Gastroesophageal sphincter (tissue), 3 donors: ENCODE measurements around the gene SLC50A1.

Source experiments
- CTCF ChIP-seq, 4 experiments: fragments of 200-600 bp in 2 of 4; fragments of 450-650 bp in 2 of 4; sonication (generic) in 1 of 4; IDR thresholded peaks; one replicate each; pipeline ENCODE4 v1.5.1; 2017 to 2019; ENCODE audit warnings: antibody characterized with exemption in 4 of 4, mild to moderate bottlenecking in 2 of 4, moderate library complexity in 2 of 4
- POLR2A ChIP-seq, 2 donors: fragments of 450-650 bp; IDR thresholded peaks; one replicate each; pipeline ENCODE4 v1.6.1; 2017; ENCODE audit warnings: antibody characterized with exemption in 2 of 2, mild to moderate bottlenecking in 2 of 2, moderate library complexity in 1 of 2

GRCh38 chr1:155128755-155129473 lies 6.7 kb upstream of the SLC50A1 start:
- TF ChIP-seq CTCF (IDR thresholded peaks at IDR 0.05) = no peak
- no peak for TF ChIP-seq POLR2A (IDR thresholded peaks at IDR 0.05)
